ENCODE results near the gene CCDC69.
A peak's percentile ranks its signal among the peaks of the same experiment; 100 is the strongest.

Gene CCDC69

GRCh38 chr5:151225071-151225470, 1.2 kb upstream of the CCDC69 start:
- no peak for TF ChIP-seq CTCF (IDR thresholded peaks at IDR 0.05; ENCODE audit: insufficient read depth, low read length, poor library complexity, severe bottlenecking)
- peaks cover 4% of the 10 kb centered on the region for H3K36me3 ChIP-seq (ENCODE audit: control insufficient read depth, insufficient read depth, low read length)
- DNase-seq (ENCODE audit: extremely low read depth, insufficient read length): no peak

GRCh38 chr5:151224372-151224771, 480 bp upstream of the CCDC69 start:
- Histone ChIP-seq H3K4me3 (replicated peaks; ENCODE audit: low read depth, low read length) (peak overlapping the region; percentile 87), H3K36me3 (ENCODE audit: control insufficient read depth, insufficient read depth, low read length) (peaks cover 4% of the 10 kb centered on the region), H3K27me3 (replicated peaks; ENCODE audit: control insufficient read depth, insufficient read depth, low read length) (no peaks in the 10 kb centered on the region)
- no peak for DNase-seq (ENCODE audit: extremely low read depth, insufficient read length)
- no peak for TF ChIP-seq CTCF (IDR thresholded peaks at IDR 0.05; ENCODE audit: insufficient read depth, low read length, poor library complexity, severe bottlenecking)

More at GRCh38 chr5:151225071-151225470, 1.2 kb upstream of the CCDC69 start:
- Histone ChIP-seq H3K4me3 (replicated peaks; ENCODE audit: low read depth, low read length) (no peak overlapping the region), H3K27me3 (replicated peaks; ENCODE audit: control insufficient read depth, insufficient read depth, low read length) (no peaks in the 10 kb centered on the region)

- DNase-seq (ENCODE audit: extremely low read depth, insufficient read length): no peak
Measured at GRCh38 chr5:151222790-151223446, 974 bp downstream of the CCDC69 start.

GRCh38 chr5:151222054-151222789, 1.7 kb downstream of the CCDC69 start:
- Histone ChIP-seq H3K36me3 (ENCODE audit: control insufficient read depth, insufficient read depth, low read length) (peaks cover 11% of the 10 kb centered on the region), H3K27me3 (replicated peaks; ENCODE audit: control insufficient read depth, insufficient read depth, low read length) (no peaks in the 10 kb centered on the region), H3K4me3 (replicated peaks; ENCODE audit: low read depth, low read length) (peak overlapping the region; percentile 87)
- DNase-seq (ENCODE audit: extremely low read depth, insufficient read length): no peak
- no peak for TF ChIP-seq CTCF (IDR thresholded peaks at IDR 0.05; ENCODE audit: insufficient read depth, low read length, poor library complexity, severe bottlenecking)

More at GRCh38 chr5:151222790-151223446, 974 bp downstream of the CCDC69 start:
- Histone ChIP-seq H3K4me3 (replicated peaks; ENCODE audit: low read depth, low read length) (peak overlapping the region; percentile 87), H3K36me3 (ENCODE audit: control insufficient read depth, insufficient read depth, low read length) (peaks cover 9% of the 10 kb centered on the region), H3K27me3 (replicated peaks; ENCODE audit: control insufficient read depth, insufficient read depth, low read length) (no peaks in the 10 kb centered on the region)
- no peak for TF ChIP-seq CTCF (IDR thresholded peaks at IDR 0.05; ENCODE audit: insufficient read depth, low read length, poor library complexity, severe bottlenecking)

- no peak for TF ChIP-seq CTCF (IDR thresholded peaks at IDR 0.05; ENCODE audit: insufficient read depth, low read length, poor library complexity, severe bottlenecking)
- Histone ChIP-seq H3K4me3 (replicated peaks; ENCODE audit: low read depth, low read length) (peak overlapping the region; percentile 32), H3K36me3 (ENCODE audit: control insufficient read depth, insufficient read depth, low read length) (peaks cover 11% of the 10 kb centered on the region), H3K27me3 (replicated peaks; ENCODE audit: control insufficient read depth, insufficient read depth, low read length) (no peaks in the 10 kb centered on the region)
- DNase-seq (ENCODE audit: extremely low read depth, insufficient read length): no peak
Measured at GRCh38 chr5:151221574-151221973, 2.3 kb downstream of the CCDC69 start.
